NCI-H446 treated with DMSO at 0.1 percent for 48 hours (cell line): ENCODE results near the gene FTO.
"Not testable (repeated sequence)": the region's sequence is repeated elsewhere in the genome, so short reads cannot be mapped to it uniquely, and the experiment has no call there.

Experiments used
- DNase-seq: peaks from one replicate; lab custom pipeline; 2025; lab: John Stamatoyannopoulos, UW

The FTO gene

DNA sequence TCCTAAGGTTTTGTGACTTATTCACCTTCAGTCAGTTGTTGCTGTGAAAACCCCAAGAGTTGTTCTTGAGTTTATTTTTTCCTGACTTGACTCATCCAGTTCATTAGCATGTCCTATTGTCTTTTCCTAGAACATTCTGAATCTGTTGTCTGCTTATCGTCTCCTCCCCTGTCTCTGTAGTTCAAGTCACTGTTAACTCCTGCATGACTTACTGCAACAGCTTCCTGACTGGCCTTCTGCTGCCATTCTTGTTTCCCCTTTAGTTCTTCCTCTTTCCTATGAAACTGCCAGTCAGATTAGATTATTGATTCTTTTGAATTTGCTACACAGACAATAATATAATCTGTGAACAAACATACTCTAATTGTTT is 161.5 kb downstream of the FTO start:
- no peak for DNase-seq

DNA sequence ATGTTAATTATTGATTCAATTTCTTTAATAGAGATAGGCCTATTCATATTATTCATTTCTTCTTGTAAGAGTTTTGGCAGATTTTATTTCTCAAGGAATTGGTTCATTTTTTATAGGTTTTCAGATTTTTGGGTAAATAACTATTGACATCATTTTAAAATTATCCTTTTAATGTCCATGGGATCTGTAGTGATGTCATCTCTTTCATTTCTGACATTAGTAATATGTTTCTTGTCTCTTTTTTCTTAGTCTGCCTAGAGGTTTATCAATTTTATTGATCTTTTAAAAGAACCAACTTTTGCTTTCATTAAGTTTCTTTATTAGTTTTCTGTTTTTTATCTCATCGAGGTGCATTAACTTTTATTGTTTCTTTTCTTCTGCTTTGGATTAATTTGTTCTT is 162.6 kb downstream of the FTO start:
- DNase-seq = no peak

DNA sequence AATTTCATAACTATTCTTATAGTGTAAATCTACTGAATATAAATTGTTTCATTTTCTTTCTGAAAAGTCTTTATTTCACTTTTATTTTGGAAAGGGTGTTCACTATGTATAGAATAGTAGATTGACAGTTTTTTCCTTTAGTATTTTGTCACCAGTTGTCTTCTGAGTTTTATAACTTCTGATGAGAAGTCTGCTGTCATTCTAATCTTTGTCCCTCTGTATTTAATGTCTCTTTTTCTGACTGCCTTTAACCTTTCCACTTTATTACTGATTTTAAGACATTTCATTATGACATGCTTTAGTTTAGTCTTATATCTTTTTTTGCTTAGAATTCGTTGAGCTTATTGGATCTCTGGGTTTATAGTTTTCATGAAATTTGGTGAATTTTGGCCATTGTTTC is 166.9 kb downstream of the FTO start:
- no peak for DNase-seq

DNA sequence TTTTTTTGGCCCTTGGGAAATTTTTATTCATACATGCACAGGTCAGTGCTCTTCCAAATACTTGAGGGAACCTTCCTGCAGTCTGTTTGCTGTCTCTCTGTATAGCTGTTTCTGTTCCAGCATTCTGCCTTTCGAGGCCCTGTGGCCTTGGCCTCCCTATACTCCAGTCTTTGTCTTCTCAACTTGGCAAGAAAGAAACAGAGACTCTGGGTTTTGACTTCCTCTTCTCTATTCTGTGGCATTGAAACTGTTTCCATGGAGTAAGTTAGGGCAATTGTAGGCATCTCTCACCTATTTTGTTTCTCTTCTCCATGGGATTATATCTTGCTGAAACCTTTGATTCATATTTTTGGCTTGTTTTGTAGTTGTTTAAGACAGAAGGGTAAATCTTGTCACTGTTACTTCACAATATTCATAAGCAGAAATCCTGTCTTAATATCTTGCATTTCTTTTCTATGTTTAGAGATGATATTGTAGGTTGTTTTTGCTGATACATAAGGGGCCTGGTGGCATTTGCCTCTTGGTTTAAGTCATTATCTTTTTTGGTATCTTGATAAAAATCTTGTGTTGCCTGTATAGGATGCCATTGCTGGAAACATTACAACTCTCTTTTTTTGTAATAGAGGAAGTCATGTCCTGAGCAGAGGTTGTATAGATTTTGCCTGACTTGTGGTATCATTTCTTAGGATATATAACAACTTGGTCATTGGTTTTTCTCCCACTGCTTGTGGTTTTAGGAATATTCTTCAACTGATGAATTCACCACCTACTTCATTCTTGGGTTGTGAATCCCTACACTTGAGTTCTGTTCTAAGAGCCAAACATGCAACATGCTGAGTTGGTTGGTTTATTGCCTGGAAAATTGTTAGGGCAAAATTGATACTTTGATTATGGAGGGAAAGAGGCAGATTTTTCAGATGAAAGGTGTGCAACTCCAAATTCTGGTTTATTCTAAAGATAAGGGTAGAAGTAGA is 168.6 kb downstream of the FTO start:
- no peak for DNase-seq

DNA sequence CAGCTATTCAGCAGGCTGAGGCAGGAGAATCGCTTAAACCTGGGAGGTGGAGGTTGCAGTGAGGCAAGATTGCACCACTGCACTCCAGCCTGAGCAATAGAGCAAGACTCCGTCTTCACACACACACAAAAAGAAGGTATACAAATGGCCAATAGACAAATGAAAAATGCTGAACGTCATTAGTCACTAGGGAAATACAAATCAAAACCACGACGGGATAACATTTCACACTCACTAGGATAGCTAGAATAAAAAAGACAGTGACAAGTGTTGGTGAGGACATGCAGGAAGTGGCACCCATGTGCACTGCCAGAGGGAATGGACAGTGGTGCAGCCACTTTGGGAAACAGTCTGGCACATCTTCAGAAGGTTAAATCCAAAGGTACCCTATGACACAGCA is 172.9 kb downstream of the FTO start:
- DNase-seq = no peak

DNA sequence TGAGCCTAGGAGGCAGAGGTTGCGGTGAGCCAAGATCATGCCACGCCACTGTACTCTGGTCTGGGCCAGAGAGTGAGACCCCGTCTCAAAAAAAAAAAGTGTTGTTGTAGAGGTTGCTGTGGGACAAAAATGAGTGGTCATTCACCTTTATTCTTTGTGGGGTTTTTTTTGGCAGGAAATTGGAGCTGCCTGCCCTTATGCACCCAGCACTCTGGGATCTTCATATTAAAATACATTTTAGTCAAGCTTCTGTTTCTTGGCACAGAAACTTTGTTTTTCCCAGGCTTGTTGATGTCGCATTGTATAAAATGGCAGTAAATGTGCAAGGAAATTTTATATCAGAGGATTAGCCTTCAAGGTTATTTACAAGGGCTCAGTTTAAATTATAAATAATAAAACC is 174.3 kb downstream of the FTO start:
- DNase-seq = no peak

DNA sequence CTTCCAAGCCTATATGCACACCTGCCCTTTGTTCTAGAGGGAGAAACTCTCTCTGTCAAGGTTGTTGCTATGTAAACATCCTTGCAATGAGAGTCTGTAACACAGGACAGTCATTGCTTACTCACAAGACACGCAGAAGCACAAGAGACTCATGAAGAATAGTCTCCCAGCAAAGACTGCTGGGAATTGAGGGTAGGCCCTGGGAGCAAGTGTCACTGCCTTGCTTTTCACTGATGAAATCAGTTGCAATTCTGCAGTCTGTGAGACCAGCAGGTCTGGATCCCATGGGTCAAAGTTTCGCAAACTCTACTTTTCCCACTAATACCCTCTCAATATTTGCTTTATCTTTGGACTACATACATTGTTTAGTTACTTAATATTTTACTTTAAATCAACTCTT is 177.4 kb downstream of the FTO start:
- no peak for DNase-seq

DNA sequence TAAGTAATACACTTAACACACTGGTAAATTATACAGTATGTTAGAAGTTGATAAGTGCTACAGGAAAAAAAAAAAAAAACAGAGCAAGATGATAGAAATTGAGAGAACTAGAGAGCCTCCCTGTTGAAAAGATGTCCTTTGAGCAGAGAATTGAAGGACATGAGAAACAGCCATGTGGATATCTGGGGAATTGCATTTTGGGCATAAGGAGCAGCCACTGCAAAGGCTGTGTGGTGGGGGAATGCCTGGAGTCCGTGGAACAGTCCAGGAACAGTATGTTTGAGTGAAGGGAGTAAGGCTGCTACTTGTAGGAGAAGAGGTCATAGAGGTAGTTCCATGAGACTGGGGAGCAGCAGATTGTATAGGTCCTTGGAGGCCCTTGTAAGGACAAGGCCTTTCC is 178.4 kb downstream of the FTO start:
- DNase-seq = no peak

DNA sequence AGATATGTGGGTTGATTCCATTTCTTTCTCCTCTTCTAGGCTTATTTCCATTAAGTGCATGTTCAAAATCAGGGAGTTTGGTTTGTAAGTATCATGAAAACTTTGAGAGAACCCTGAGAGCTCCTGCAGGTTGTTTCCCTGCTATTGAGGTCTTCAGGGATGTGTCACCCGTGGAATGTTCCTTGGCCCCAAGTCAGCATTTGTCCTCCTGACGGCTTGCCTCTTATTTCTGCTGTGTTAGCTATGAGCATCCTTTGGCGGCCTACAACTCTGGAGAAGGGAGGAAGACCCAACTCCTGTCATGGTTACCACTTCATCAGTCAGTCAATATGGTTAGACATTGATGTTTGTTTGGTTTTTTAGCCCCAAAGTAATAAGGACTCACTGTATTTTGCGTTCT is 180.8 kb downstream of the FTO start:
- no peak for DNase-seq

DNA sequence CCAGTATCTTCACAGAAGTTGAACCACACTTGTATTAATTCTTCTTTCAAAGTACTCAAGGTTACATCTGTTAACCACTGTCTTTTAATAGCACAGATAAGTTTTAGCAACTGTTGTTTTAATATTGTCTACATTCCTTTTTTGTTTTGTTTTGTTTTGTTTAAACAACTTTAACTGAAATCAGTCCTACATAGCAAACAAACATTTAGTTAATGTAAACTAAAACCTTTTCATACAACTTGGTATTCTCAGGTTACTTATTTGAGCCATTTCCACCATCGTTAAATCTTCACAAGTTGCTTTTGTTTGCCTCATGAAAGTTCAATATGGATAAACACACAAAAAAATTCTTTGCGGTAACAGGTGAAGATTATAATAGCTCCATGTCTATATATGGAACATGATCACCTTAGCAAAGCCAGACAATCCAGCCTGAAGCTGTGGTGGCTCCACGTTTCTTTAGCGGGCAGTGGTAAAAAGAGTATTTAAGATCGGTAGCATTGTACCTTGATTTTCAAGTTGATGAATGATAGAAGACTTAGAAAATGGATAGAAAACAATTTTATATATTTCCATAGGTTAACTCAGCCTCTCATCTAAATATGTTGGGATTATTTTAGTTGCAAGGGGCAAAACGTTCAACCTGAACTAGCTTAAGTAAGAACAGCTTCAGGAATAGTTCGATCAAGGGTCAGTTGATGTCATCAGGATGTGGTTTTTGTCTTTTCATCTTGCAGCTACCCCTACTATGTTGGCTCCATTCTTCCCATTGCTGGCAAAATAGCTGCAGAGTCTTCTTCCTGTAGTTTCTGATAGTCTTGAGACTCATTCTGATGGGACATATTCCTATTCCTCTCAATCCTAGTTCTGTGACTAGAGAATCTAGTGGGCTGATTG is 182.8 kb downstream of the FTO start:
- DNase-seq = no peak

DNA sequence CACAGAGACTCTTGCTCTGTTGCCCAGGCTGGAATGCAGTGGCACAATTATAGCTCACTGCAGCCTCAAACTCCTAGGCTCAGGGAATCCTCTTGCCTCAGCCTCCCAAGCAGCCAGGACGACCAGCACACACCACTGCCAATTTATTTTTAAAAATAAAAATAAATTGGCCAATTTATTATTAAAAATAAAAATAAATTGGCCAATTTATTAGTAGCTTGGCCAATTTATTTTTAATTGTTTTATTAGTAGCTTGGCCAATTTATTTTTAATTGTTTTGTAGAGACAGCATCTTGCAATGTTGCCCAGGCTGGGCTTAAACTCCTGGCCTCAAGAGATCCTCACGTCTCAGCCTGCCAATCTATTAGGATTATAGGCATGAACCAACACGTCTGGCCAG is 184.3 kb downstream of the FTO start:
- no peak for DNase-seq

DNA sequence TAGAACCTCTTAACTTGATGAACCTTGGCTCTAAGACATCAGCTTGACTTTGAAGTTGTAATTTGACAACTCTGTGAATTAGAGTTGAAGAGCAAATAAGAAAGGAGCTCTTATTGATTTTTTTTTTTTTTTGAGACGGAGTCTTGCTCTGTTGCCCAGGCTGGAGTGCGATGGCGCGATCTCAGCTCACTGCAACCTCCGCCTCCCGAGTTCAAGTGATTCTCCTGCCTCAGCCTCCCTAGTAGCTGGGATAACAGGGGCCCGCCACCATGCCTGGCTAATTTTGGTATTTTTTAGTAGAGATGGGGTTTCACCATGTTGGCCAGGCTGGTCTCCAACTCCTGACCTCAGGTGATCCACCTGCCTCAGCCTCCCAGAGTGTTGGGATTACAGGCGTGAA is 186.9 kb downstream of the FTO start:
- DNase-seq = not testable (repeated sequence)

DNA sequence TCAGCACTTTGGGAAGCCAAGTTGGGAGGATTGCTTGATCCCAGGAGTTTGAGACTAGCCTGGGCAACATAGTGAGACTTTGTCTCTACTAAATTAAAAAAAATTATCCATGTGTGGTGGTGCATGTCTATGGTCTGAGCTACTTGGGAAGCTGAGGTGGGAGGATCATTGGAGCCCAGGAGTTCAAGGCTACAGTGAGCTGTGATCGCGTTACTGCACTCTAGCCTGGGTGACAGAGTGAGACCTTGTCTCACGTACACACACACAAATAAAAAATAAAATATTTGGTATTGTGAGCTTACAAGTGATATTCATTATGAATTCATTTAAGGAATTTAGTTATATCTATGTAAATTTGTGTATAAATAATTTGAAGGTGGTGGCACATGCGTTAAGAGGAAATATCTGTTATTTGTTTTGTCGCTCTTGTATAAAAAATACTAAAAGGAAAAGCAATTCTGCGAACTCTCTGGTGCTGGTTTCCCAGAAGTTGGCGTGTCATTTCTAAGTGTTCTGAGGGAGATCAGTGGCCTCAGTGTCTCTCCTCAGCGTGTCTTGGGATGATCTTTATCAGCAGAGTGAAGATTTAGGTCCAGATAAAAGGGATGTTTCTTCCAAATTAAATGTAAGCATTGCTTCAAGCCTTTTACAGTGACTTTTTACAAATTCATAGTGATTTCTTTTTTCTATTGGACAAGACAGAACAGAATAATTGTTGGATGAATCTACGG is 187.6 kb downstream of the FTO start:
- DNase-seq = no peak

DNA sequence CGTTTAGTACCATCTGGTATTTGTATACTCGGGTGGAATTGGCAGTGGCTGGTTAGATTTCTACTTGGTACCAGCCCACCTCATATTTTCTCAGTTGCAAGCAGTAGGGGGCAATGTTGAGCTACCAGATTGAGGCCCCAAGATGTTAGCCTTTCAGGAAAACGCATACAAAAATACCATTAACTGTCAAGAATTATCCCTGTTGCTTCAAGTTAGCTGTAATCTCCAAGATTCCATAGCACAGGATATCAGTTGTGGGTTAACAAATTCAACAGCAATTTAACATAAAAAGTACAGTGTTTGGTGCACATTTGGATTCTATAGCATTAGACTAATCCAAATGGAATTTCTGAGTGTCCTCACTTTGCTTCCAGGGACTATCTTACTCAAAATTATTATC is 188.2 kb downstream of the FTO start:
- DNase-seq = peak; percentile 10

DNA sequence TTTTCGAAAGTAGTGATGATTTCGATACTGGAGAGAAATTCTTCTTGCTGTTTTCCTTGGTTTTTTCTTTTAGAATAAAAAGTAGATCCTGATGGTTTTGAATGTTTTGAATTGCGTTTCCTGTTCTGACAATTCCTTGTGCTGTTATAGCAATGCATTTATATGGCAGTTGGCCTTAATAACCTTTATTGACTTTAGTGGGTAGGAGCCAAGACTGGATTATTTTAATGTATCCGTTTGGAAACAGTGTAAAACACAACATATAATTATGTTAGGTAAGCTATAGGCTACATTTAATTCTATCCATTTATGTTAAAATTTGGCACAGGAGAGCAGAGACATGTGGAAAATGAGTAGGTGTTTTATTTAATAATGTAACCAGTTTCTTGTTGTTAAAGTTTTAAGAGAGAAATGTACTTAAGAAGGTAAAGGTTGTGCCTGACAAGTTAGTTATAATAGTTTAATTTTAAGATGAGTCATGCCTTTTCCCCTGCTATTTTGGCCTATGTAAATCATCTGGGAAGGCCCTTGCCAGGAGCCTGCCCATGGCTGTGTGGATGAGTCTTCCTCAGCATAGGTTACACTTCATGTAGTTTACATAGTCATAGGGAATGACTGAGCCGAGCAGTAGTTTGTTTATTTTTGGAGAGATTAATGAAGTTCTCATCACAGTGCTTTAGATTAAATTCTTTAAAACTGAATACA is 189.9 kb downstream of the FTO start:
- no peak for DNase-seq

DNA sequence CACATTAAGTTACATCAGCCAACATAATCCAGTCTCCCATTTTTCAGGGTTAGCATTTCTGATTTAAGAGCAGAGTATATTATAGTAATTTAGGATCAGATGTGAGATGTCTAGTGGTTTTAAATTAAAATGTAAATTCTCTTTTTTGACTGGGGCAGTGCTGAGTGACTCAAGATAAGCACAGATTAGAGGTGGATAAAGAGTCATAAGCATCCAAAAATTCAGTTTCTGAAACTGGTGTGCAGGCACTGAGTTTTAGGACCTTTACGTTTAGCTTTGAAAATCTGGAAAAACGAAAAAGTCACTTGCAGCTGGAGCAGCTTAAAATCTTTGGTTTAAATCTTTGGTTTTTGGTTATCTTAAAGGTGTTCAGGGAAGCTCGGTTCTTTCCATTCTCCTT is 190.7 kb downstream of the FTO start:
- no peak for DNase-seq

DNA sequence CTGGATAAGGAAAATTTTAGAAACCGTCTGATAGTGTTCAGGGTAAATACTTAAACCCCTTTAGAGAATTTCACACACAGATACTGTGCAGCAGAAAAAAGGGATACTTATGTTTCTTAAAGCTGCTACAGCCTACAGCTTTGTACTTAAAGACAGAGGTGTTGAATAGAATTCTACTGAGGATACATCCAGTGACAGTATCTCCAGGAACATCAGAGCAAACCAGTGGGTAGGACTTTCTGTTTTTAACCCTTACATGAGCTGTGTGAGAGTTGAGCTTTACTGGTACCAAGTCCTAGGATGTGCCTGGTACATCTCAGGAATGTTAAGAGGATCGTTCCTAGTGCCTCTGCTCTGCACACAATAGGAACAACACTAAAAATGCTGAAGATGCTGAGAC is 191.5 kb downstream of the FTO start:
- DNase-seq = no peak

DNA sequence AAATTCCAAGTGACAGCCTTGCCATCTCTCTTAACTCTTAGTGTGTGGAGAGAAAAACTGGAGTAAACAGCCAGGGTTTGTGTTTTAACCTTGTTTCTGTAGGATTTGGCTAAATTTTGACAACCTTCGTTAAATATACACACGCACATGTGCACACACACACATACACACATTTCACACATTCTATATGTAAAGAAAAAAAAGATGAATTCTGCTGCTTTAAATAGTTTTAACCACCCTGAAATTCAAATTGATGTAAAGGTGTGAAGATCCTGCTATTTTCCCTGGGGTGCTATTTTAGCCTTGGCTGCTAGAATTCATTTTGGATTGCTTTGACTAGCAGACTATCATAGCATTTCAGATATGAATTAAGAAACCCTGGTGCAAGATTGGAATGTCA is 191.9 kb downstream of the FTO start:
- no peak for DNase-seq

DNA sequence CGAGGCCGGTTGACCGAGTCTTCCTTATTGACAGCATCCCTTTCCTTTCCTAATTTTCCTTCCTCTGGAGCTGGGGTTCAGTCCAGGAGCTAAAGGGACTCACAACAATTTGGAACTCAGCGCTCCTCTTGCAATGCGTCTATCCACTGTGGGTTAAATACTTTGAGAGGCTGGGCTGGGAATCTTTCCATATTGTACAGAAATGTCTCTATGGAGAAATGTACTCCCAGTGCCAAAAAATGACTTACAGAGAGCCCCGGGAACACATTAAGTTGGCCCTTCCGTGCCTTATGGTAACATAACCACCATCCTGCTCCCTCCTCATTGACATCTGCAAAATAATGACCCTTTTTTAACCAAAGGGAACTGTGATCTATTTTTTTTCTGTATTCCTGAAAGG is 192.8 kb downstream of the FTO start:
- DNase-seq = peak; percentile 42

DNA sequence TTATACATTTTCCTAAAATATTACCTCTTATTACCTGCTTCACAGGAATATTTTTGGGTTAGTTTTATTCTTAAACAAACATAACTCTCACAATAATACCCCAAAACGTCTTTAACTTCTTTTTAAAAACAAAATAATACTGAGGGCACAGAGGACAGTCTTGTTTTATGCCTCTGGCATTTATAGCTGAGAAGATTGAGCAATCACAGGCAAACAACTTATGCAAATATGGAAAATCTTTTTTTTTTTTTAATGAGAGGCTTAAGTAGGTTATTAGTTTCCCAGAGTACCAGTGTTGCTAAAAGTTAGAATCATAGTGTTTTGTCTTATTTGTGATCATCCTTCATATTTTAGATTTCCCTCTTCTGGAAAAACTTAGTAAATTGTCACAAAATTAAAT is 195.0 kb downstream of the FTO start:
- DNase-seq = no peak

DNA sequence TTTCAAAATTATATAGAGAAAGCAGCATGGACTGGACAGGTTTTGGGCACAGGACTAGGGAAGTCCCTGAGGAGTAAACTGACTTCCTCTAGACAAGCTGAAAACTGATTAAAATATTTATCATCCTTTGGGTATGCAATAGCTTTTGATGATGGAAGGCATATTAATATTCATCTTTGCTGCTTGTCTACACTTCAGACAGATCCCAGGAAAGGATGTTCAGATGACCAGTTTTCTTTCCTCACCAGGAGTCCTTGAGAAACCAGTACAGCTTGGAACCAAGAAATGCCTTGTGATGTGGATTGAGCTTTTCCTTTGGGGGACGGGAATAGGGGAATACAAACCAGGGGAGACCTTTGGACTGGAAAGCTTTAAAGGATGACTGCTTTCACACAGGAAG is 195.5 kb downstream of the FTO start:
- DNase-seq = no peak

DNA sequence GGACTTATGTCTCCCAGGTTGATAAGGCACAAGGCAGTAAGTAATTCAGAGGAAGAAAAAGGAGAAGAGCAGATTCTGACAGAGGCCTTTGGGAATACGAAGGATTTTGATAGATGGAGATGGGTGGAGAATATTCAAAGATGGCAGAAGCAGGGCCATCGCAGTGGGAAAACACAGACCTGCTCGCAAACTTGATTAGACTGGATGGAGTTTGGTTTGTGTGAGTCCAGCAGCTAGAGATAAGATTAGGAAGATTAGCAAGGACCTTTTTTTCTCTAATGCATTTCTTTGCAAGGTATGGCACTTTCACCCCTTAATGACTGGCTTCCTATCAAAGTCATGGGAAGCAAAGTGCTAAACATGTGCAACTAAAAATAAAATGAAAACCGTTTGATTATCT is 196.7 kb downstream of the FTO start:
- no peak for DNase-seq
